Tibial nerve (tissue), 4 donors: ENCODE data around the gene EGFR. TPM values are rescaled to one million over a fixed set of nuclear protein-coding genes. Genes with fewer than 3 reads are reported as not detected.

ENCODE experiments used
- DNase-seq, 2 donors: peaks; one replicate each; pipeline ENCODE4 v3.0.0-alpha.2; 2019; ENCODE audit warnings: low spot score in 2 of 2
- H3K27ac ChIP-seq, 4 donors: fragments of 200-600 bp; sonication (generic) in 3 of 4; one replicate each; pipeline ENCODE4 v1.5.1; 2017 to 2019; ENCODE audit warnings: mild to moderate bottlenecking in 1 of 4
- H3K27me3 ChIP-seq, 2 donors: fragments of 200-600 bp; sonication (generic) in 1 of 2; one replicate each; pipeline versions ENCODE4 v1.5.1 to v1.6.0; 2017 to 2019
- H3K36me3 ChIP-seq, 3 donors: fragments of 200-600 bp; sonication (generic); one replicate each; pipeline ENCODE4 v1.5.1; 2018 to 2019
- H3K4me1 ChIP-seq, 4 donors: fragments of 200-600 bp; sonication (generic) in 3 of 4; one replicate each; pipeline ENCODE4 v1.5.1; 2017 to 2019
- H3K4me3 ChIP-seq, 4 donors: fragments of 200-600 bp; sonication (generic) in 3 of 4; one replicate each; pipeline ENCODE4 v1.5.1; 2017 to 2019; ENCODE audit warnings: mild to moderate bottlenecking in 1 of 4, moderate library complexity in 1 of 4
- H3K9me3 ChIP-seq, 4 donors: fragments of 200-600 bp; sonication (generic) in 3 of 4; one replicate each; pipeline ENCODE4 v1.5.1; 2017 to 2019
- CTCF ChIP-seq, 5 experiments: fragments of 200-600 bp in 3 of 5; fragments of 450-650 bp in 2 of 5; sonication (generic) in 3 of 5; IDR thresholded peaks; one replicate each; pipeline ENCODE4 v1.5.1; 2016 to 2019; ENCODE audit warnings: antibody characterized with exemption in 5 of 5, mild to moderate bottlenecking in 3 of 5, moderate library complexity in 2 of 5
- EP300 ChIP-seq, 2 donors: sonication (generic); formaldehyde crosslinking; IDR thresholded peaks; one replicate each; pipeline ENCODE4 v1.6.1; 2017; ENCODE audit warnings: antibody characterized with exemption in 2 of 2, mild to moderate bottlenecking in 1 of 2
- POLR2A ChIP-seq, 2 donors: fragments of 450-650 bp; IDR thresholded peaks; one replicate each; pipeline ENCODE4 v1.6.1; 2017; ENCODE audit warnings: antibody characterized with exemption in 2 of 2, mild to moderate bottlenecking in 2 of 2, moderate library complexity in 2 of 2
- WGBS, 2 donors: methylation state at CpG; one replicate each; pipeline ENCODE4 v1.1.5; 2018; 5-methylcytosine and 5-hydroxymethylcytosine counted together
- total RNA-seq, 4 donors: library from RNA; depleted of rRNA; stranded (reverse); fragments of >200 nt; gene quantifications; one replicate each; pipeline ENCODE4 v1.1.0, GENCODE V29; 2016

EGFR gene
- total RNA-seq, 4 donors from 2014 or later: 72.3 to 136 (median 127) TPM

GRCh38 chr7:55124989-55125875 is 106.4 kb downstream of the EGFR start:
- Histone ChIP-seq H3K36me3 (no peaks in the 10 kb centered on the region), H3K4me3 (no peak overlapping the region), H3K27ac (peak overlapping the region in 3 of 4 donors; percentile 29 to 85 (median 54)), H3K4me1 (peaks cover 3 to 61% (median 25%) of the 10 kb centered on the region in 4 donors), H3K27me3 (no peaks in the 10 kb centered on the region), H3K9me3 (no peaks in the 10 kb centered on the region)
- 85 to 88% methylated on average over 12 of the region's 12 CpGs for WGBS, 2 donors
- no peak for DNase-seq
- TF ChIP-seq EP300 (IDR thresholded peaks at IDR 0.05): no peak
- no peak for TF ChIP-seq CTCF (IDR thresholded peaks at IDR 0.05)
- TF ChIP-seq POLR2A (IDR thresholded peaks at IDR 0.05): no peak

- WGBS, 2 donors: 49 to 54% methylated on average over 3 of the region's 3 CpGs
- peak overlapping the region in 2 of 4 donors; percentile 85 for H3K27ac ChIP-seq
- H3K4me1 ChIP-seq: peaks cover 3 to 65% (median 35%) of the 10 kb centered on the region in 4 donors
- no peaks in the 10 kb centered on the region for H3K9me3 ChIP-seq
- DNase-seq: no peak
- no peak for TF ChIP-seq CTCF (IDR thresholded peaks at IDR 0.05)
- no peak for TF ChIP-seq EP300 (IDR thresholded peaks at IDR 0.05)
- no peak for TF ChIP-seq POLR2A (IDR thresholded peaks at IDR 0.05)
- H3K4me3 ChIP-seq: no peak overlapping the region
- H3K36me3 ChIP-seq: no peaks in the 10 kb centered on the region
- H3K27me3 ChIP-seq: no peaks in the 10 kb centered on the region
These were observed 108.3 kb downstream of the EGFR start for GRCh38 chr7:55127135-55127551.

- WGBS, 2 donors: 28 to 41% methylated on average over 6 of the region's 6 CpGs
- H3K36me3 ChIP-seq: no peaks in the 10 kb centered on the region
- no peaks in the 10 kb centered on the region for H3K27me3 ChIP-seq
- no peak for DNase-seq
- no peaks in the 10 kb centered on the region for H3K9me3 ChIP-seq
- TF ChIP-seq EP300 (IDR thresholded peaks at IDR 0.05) (no peak), POLR2A (IDR thresholded peaks at IDR 0.05) (no peak), CTCF (IDR thresholded peaks at IDR 0.05) (no peak)
- peak overlapping the region in 3 of 4 donors; percentile 48 to 85 (median 85) for H3K27ac ChIP-seq
- H3K4me3 ChIP-seq: no peak overlapping the region
- peaks cover 3 to 70% (median 35%) of the 10 kb centered on the region in 4 donors for H3K4me1 ChIP-seq
These were observed 108.8 kb downstream of the EGFR start for GRCh38 chr7:55127622-55128081.

GRCh38 chr7:55128693-55129394 is 110.0 kb downstream of the EGFR start:
- Histone ChIP-seq H3K4me3 (no peak overlapping the region), H3K9me3 (no peaks in the 10 kb centered on the region), H3K27me3 (no peaks in the 10 kb centered on the region), H3K36me3 (no peaks in the 10 kb centered on the region), H3K27ac (peak overlapping the region in 3 of 4 donors; percentile 73 to 85 (median 85)), H3K4me1 (peaks cover 3 to 82% (median 39%) of the 10 kb centered on the region in 4 donors)
- TF ChIP-seq EP300 (IDR thresholded peaks at IDR 0.05): peak in 1 of 2 donors; percentile 82
- no peak for TF ChIP-seq POLR2A (IDR thresholded peaks at IDR 0.05)
- no peak for TF ChIP-seq CTCF (IDR thresholded peaks at IDR 0.05)
- DNase-seq: peak; percentile 66 to 78
- WGBS, 2 donors: 30 to 35% methylated on average over 6 of the region's 6 CpGs
